Kidney (tissue), 14 donors: ENCODE measurements around the gene NCAN. TPM values are rescaled to one million over a fixed set of nuclear protein-coding genes. Genes with fewer than 3 reads are reported as not detected.

ENCODE experiments used
- DNase-seq, 5 donors: peaks; one replicate each; pipeline ENCODE4 v3.0.0-alpha.2; 2013 to 2020
- FAIRE-seq: peaks from 2 replicates; lab custom pipeline; 2012; peaks lifted over from hg19 to GRCh38; lab: Jason Lieb, UNC
- H3K27ac ChIP-seq, 2 donors: one replicate each; pipeline ENCODE4 v1.7.0; 2013; ENCODE audit warnings: low read depth in 2 of 2, low read length in 2 of 2, inconsistent platforms in 1 of 2
- H3K27me3 ChIP-seq: one replicate; pipeline ENCODE4 v1.7.1; 2013; ENCODE audit warnings: low read length, inconsistent platforms; ENCODE audit not compliant: control insufficient read depth, insufficient read depth
- H3K36me3 ChIP-seq, 3 donors: one replicate each; pipeline versions ENCODE4 v1.7.0 to v1.7.1; 2013; ENCODE audit warnings: low read length in 3 of 3, control low read depth in 1 of 3, inconsistent platforms in 1 of 3; ENCODE audit not compliant: insufficient read depth in 3 of 3, control insufficient read depth in 2 of 3
- H3K4me1 ChIP-seq, 3 donors: one replicate each; pipeline versions ENCODE4 v1.7.0 to v1.7.1; 2013; ENCODE audit warnings: low read length in 3 of 3, inconsistent platforms in 1 of 3, low read depth in 1 of 3; ENCODE audit not compliant: control insufficient read depth in 2 of 3, insufficient read depth in 2 of 3
- H3K4me3 ChIP-seq, 3 donors: one replicate each; pipeline versions ENCODE4 v1.7.0 to v1.8.1; 2013; ENCODE audit warnings: low read length in 3 of 3, control low read depth in 1 of 3, inconsistent platforms in 1 of 3
- H3K9ac ChIP-seq, 3 donors: one replicate each; pipeline versions ENCODE4 v1.7.0 to v1.7.1; 2013; ENCODE audit warnings: low read length in 3 of 3, control low read depth in 1 of 3, inconsistent platforms in 1 of 3
- H3K9me3 ChIP-seq, 3 donors: one replicate each; pipeline versions ENCODE4 v1.7.0 to v1.7.1; 2013; ENCODE audit warnings: low read length in 3 of 3, control low read depth in 1 of 3, inconsistent platforms in 1 of 3; ENCODE audit not compliant: control insufficient read depth in 2 of 3, insufficient read depth in 1 of 3
- CTCF ChIP-seq: IDR thresholded peaks from 3 replicates; pipeline ENCODE4 v1.5.1; 2012; ENCODE audit warnings: mild to moderate bottlenecking, moderate library complexity, borderline replicate concordance; ENCODE audit not compliant: insufficient read depth; ENCODE audit errors: extremely low read depth
- intact Hi-C: fragments of 100-400 bp; cut with DNase I; formaldehyde crosslinking; loops from one replicate; pipeline ENCODE4 v1.11.1; 2022
- polyA plus RNA-seq: library from polyadenylated mRNA; stranded (reverse); fragments of 350-450 nt; fragmentation: Illumina TruSeq; extraction: RNeasy Lipid Tissue Mini Kit (QIAGEN cat#74804); gene quantifications from one replicate; pipeline ENCODE4 v1.2.3, GENCODE V29; 2014; ENCODE audit warnings: low read depth, low replicate concordance; ENCODE audit not compliant: insufficient read depth
- total RNA-seq: library from RNA; stranded (reverse); fragmentation: NEBNext Ultra II Directional; extraction: Animal tissue kit (Norgen Biotek cat#: 25700); gene quantifications from one replicate; pipeline ENCODE4 v1.2.1, GENCODE V29; 2021
- donor health status: control.
- donor health status: control.
- donor health status: control.
- donor health status: control.
- donor health status: control.
- donor health status: DM: yes; HTN: yes; CAD: no.
- donor health status: Normal renal cell carcinoma (clear cell type).

NCAN gene
- total and polyA plus RNA-seq, 2 donors from 2014 or later, result 0.13 TPM; not detected in 1

DNA sequence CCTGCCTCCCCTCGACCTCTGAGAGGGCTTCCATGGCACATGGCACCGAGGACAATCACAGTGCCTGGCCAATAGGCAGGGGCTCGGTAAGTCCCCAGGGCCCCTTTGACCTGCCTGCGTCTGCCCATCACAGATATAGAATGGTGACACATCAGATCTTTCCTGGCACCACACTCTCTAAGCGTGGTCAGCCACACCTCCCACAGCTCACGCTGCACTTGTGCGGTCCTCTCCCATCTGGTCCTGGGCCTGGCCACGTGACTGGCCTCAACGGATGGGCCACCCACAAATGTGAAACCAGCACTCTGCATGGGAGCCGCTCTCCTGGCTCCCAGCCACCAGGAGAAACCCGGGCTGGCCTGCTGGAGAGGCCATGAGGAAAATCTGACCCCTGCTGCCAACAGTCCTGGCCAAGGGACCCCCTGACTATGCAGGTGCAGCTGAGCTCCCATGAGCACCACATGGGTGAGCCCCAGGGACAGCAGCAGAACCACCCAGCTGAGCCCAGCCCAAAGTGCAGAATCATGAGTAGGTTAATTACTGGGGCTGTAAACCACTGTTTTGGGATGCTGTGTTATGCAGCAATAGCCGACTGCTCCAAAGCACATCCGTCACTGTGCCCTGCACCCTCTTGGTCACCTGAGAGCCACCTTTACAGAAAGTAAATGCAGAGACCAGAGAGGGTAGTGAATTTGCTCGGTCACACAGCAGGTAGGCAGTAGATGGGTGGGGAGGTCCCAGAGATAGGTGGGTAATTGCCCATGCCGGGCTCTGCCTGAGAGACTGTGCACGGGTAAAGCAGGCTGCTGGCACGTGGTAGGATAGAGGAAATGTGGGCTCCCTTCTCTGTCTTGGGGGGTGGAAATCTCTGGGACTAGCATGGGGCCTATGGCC is 32.0 kb upstream of the NCAN start:
- DNase-seq, result no peak
- intact Hi-C loops, result no loop called here
- FAIRE-seq, result no peak
- no peak overlapping the region for H3K9ac ChIP-seq
- H3K4me3 ChIP-seq, result no peak overlapping the region
- H3K4me1 ChIP-seq, result no peaks in the 10 kb centered on the region
- H3K27me3 ChIP-seq, result no peaks in the 10 kb centered on the region
- H3K9me3 ChIP-seq, result no peaks in the 10 kb centered on the region
- H3K27ac ChIP-seq, result no peak overlapping the region
- TF ChIP-seq CTCF, result no peak
- H3K36me3 ChIP-seq, result peaks cover 0 to 14% (median 8%) of the 10 kb centered on the region in 3 donors

DNA sequence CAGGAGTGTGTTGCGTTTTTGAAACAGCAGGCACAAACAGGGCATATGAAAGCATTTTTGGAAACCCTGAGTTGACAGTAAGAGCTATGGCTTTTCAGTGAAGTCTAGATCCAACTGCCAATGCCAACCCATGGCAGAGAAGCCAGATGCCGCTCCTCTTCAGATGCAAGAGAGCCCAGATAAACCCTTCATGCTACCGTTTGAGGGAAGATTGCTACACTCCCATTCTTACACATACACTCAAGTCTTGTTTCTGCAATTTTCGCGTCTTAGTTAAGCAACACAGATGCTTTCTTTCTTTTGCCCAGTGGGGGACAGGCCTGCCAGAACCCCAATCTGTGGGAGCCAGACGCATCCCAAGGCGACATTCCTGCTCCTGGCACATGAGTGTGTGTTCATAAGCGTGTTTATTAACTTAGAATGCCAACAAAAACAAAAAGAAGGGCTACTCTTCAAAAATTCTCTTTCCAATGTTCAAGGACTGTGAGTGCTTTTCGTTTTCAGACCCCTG is 30.2 kb upstream of the NCAN start:
- H3K36me3 ChIP-seq, result peaks cover 0 to 14% (median 8%) of the 10 kb centered on the region in 3 donors
- no peak for DNase-seq
- TF ChIP-seq CTCF, result no peak
- no peak overlapping the region for H3K9ac ChIP-seq
- FAIRE-seq, result no peak
- H3K4me1 ChIP-seq, result no peaks in the 10 kb centered on the region
- no peak overlapping the region for H3K27ac ChIP-seq
- H3K27me3 ChIP-seq, result no peaks in the 10 kb centered on the region
- H3K9me3 ChIP-seq, result no peaks in the 10 kb centered on the region
- intact Hi-C loops, result no loop called here
- H3K4me3 ChIP-seq, result no peak overlapping the region

GRCh38 chr19:19185853-19186740 is 25.7 kb upstream of the NCAN start:
- intact Hi-C loops, result no loop called here
- Histone ChIP-seq H3K4me1 (peaks cover 0 to 13% (median 4%) of the 10 kb centered on the region in 3 donors), H3K36me3 (peaks cover 0 to 6% (median 0%) of the 10 kb centered on the region in 3 donors), H3K27me3 (no peaks in the 10 kb centered on the region), H3K9ac (no peak overlapping the region), H3K9me3 (no peaks in the 10 kb centered on the region), H3K4me3 (no peak overlapping the region), H3K27ac (no peak overlapping the region)
- peak; percentile 45 for TF ChIP-seq CTCF
- DNase-seq (peak in 2 of 5 donors; percentile 19 to 48), FAIRE-seq (no peak)
